CD4-positive, CD25-positive, alpha-beta regulatory T cell (primary cell): ENCODE measurements around the gene LIN7A. TPM values are rescaled to one million over a fixed set of nuclear protein-coding genes. Genes with fewer than 3 reads are reported as not detected.

Experiments
- ATAC-seq, 2 donors: fragments of 150-1000 bp; cut with Tn5 transposase; one replicate each; pipeline ENCODE4 v1.10.0; 2021; ENCODE audit warnings: low read depth in 2 of 2, moderate number of reproducible peaks in 2 of 2, moderate library complexity in 1 of 2
- DNase-seq, 3 donors: peaks; one replicate each; pipeline versions ENCODE4 v3.0.0 to v3.0.0-alpha.2; 2012 to 2022; ENCODE audit warnings: mixed read lengths in 1 of 3
- H3K27ac ChIP-seq: one replicate; pipeline ENCODE4 v1.7.0; 2013; ENCODE audit warnings: mild to moderate bottlenecking, low read length; ENCODE audit not compliant: insufficient read depth, poor library complexity, severe bottlenecking
- H3K27me3 ChIP-seq: one replicate; pipeline ENCODE4 v1.7.0; 2013; ENCODE audit warnings: low read length; ENCODE audit not compliant: control insufficient read depth, insufficient read depth
- H3K36me3 ChIP-seq: one replicate; pipeline ENCODE4 v1.7.0; 2013; ENCODE audit warnings: mild to moderate bottlenecking, low read length, moderate library complexity; ENCODE audit not compliant: control insufficient read depth, insufficient read depth
- H3K4me1 ChIP-seq: 2 replicates; pipeline ENCODE4 v1.7.0; 2013; ENCODE audit warnings: mild to moderate bottlenecking, low read length; ENCODE audit not compliant: insufficient read depth, control insufficient read depth, poor library complexity, severe bottlenecking
- H3K4me3 ChIP-seq: one replicate; pipeline ENCODE4 v1.7.0; 2013; ENCODE audit warnings: low read depth, mild to moderate bottlenecking, low read length, moderate library complexity
- H3K9me3 ChIP-seq, 2 experiments: 1 replicate in 1 of 2; 2 replicates in 1 of 2; pipeline ENCODE4 v1.7.0; 2013; ENCODE audit warnings: low read length in 2 of 2, mild to moderate bottlenecking in 1 of 2, moderate library complexity in 1 of 2; ENCODE audit not compliant: control insufficient read depth in 2 of 2
- H3K27ac Mint-ChIP-seq, 3 donors: one replicate each; pipeline ENCODE4 v1.8.0; 2020 to 2022; ENCODE audit warnings: mild to moderate bottlenecking in 3 of 3, mixed read lengths in 3 of 3, moderate library complexity in 2 of 3
- H3K27me3 Mint-ChIP-seq: one replicate; pipeline ENCODE4 v1.8.0; 2022; ENCODE audit warnings: mild to moderate bottlenecking, mixed read lengths
- H3K36me3 Mint-ChIP-seq: one replicate; pipeline ENCODE4 v1.8.0; 2020; ENCODE audit warnings: mixed read lengths
- H3K4me1 Mint-ChIP-seq, 4 donors: one replicate each; pipeline ENCODE4 v1.8.0; 2020 to 2022; ENCODE audit warnings: mixed read lengths in 4 of 4, mild to moderate bottlenecking in 1 of 4
- H3K4me3 Mint-ChIP-seq, 4 donors: one replicate each; pipeline ENCODE4 v1.8.0; 2020 to 2022; ENCODE audit warnings: mild to moderate bottlenecking in 4 of 4, mixed read lengths in 4 of 4, moderate library complexity in 3 of 4
- H3K9me3 Mint-ChIP-seq, 7 donors: one replicate each; pipeline ENCODE4 v1.8.0; 2020 to 2022; ENCODE audit warnings: mixed read lengths in 7 of 7, mild to moderate bottlenecking in 3 of 7, moderate library complexity in 2 of 7
- polyA plus RNA-seq, 4 donors: library from polyadenylated mRNA; unstranded; fragments of 300-500 nt; fragmentation: Illumina TruSeq; gene quantifications; one replicate each; pipeline ENCODE4 v1.2.3, GENCODE V29; 2021
- total RNA-seq: library from RNA; stranded (reverse); gene quantifications from one replicate; pipeline ENCODE4 v1.2.3, GENCODE V29; 2022

LIN7A gene
- total and polyA plus RNA-seq, 5 donors from 2014 or later: 0.05 to 0.80 (median 0.30) TPM

DNA sequence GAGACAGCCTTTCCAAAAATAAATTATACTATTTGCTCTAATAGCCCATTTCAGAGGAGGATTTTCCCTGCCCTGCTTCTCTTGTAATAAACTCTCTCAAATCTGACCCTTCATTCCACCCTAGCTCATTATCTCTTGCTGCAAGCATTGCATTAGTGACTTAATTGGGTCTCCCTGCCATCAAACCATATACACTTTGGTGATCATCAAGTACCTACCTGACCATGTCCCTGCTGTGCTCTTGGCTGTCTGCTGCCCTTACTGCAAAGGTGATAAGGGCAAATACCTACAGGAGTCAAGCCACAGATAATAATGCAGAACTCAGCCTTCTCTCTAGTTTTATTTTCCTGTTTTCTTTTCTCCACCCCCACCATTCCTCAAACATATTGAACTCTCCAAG, 88.4 kb downstream of the LIN7A start:
- no peak for ATAC-seq
- no peaks in the 10 kb centered on the region for H3K4me1 Mint-ChIP-seq
- no peak overlapping the region for H3K4me3 ChIP-seq

DNA sequence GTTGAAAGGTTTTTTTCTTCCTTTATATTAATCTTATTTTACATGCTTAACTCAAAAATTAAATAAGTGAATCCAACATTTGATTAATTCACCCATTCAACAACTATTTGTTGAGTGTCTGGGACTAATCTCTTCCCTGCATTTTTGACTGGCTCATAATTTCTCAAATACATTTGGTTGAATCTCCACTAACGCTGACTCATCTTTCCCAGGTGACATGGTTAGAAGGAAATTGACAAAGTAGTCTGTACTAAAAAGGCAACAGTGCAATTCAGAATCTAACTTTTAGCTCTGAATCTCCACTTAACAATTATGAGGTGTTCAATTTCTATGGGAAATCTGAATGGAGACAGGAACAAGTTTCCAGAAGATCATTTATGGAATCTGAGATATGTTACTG, 88.9 kb downstream of the LIN7A start:
- DNase-seq (no peak), ATAC-seq (no peak)
- Histone ChIP-seq H3K9me3 (no peaks in the 10 kb centered on the region), H3K27ac (no peak overlapping the region), H3K27me3 (no peaks in the 10 kb centered on the region), H3K4me3 (no peak overlapping the region), H3K36me3 (no peaks in the 10 kb centered on the region), H3K4me1 (no peaks in the 10 kb centered on the region)
- H3K27ac Mint-ChIP-seq: no peak overlapping the region
- peaks cover 0 to 7% (median 1%) of the 10 kb centered on the region in 7 donors for H3K9me3 Mint-ChIP-seq
- no peak overlapping the region for H3K4me3 Mint-ChIP-seq
- H3K4me1 Mint-ChIP-seq: no peaks in the 10 kb centered on the region
- no peaks in the 10 kb centered on the region for H3K27me3 Mint-ChIP-seq
- H3K36me3 Mint-ChIP-seq: no peaks in the 10 kb centered on the region

More for the DNA sequence above, 88.4 kb downstream of the LIN7A start:
- no peak overlapping the region for H3K27ac ChIP-seq
- no peaks in the 10 kb centered on the region for H3K9me3 ChIP-seq
- H3K27me3 Mint-ChIP-seq: no peaks in the 10 kb centered on the region
- H3K36me3 Mint-ChIP-seq: no peaks in the 10 kb centered on the region
- H3K4me3 Mint-ChIP-seq: no peak overlapping the region
- H3K4me1 ChIP-seq: no peaks in the 10 kb centered on the region
- H3K27ac Mint-ChIP-seq: peak overlapping the region in 1 of 3 donors; percentile 8
- H3K27me3 ChIP-seq: no peaks in the 10 kb centered on the region
- no peak for DNase-seq
- no peaks in the 10 kb centered on the region for H3K36me3 ChIP-seq
- H3K9me3 Mint-ChIP-seq: peaks cover 0 to 7% (median 1%) of the 10 kb centered on the region in 7 donors

DNA sequence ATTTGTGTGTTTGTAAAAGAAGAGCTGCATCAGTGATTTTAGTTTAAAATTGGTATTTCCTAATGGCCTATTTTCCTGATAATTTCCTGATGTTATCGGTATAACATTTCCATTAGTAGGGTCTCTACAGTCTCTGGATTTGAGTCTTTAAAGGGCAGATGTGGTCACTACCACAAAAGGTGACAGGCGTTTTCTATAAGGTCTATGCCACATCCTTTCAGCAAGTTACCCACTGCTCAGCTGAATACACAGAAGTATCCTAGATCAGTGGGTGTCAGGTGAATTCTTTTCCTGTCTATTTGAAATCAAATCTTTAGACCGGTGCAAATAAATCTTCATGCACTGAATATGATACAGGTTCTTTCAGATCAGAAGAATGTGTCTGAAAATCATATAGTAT, 90.2 kb downstream of the LIN7A start:
- H3K27ac Mint-ChIP-seq: no peak overlapping the region
- ATAC-seq: no peak
- H3K36me3 ChIP-seq: no peaks in the 10 kb centered on the region
- no peaks in the 10 kb centered on the region for H3K27me3 Mint-ChIP-seq
- H3K27me3 ChIP-seq: no peaks in the 10 kb centered on the region
- peaks cover 0 to 7% (median 1%) of the 10 kb centered on the region in 7 donors for H3K9me3 Mint-ChIP-seq
- H3K36me3 Mint-ChIP-seq: no peaks in the 10 kb centered on the region
- H3K27ac ChIP-seq: no peak overlapping the region
- H3K9me3 ChIP-seq: no peaks in the 10 kb centered on the region
- no peak overlapping the region for H3K4me3 Mint-ChIP-seq
- no peak overlapping the region for H3K4me3 ChIP-seq
- no peak for DNase-seq
- no peaks in the 10 kb centered on the region for H3K4me1 ChIP-seq
- no peaks in the 10 kb centered on the region for H3K4me1 Mint-ChIP-seq

DNA sequence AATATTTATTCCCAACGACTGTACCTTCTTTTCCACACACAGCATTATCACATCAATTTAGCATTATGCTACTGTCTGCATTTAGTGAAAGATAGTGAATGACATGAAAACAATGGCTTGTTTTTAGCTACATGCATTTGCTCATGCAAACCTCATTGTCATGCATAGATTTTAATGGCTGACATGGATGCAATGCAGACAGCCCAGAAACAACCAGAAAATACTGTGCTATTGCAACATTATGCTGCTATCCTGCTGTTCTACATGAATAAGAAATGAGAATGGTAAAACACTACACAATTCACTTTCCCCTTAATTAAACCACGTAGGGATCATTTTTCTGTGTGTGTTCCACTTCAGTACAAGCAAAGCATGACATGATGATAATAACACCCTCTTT, 90.8 kb downstream of the LIN7A start:
- Histone ChIP-seq H3K4me3 (no peak overlapping the region), H3K27me3 (no peaks in the 10 kb centered on the region), H3K27ac (no peak overlapping the region), H3K36me3 (no peaks in the 10 kb centered on the region), H3K4me1 (no peaks in the 10 kb centered on the region), H3K9me3 (no peaks in the 10 kb centered on the region)
- no peak overlapping the region for H3K27ac Mint-ChIP-seq
- ATAC-seq: no peak
- H3K4me3 Mint-ChIP-seq: no peak overlapping the region
- H3K27me3 Mint-ChIP-seq: no peaks in the 10 kb centered on the region
- no peaks in the 10 kb centered on the region for H3K36me3 Mint-ChIP-seq
- no peaks in the 10 kb centered on the region for H3K4me1 Mint-ChIP-seq
- DNase-seq: no peak
- H3K9me3 Mint-ChIP-seq: peaks cover 0 to 7% (median 1%) of the 10 kb centered on the region in 7 donors

DNA sequence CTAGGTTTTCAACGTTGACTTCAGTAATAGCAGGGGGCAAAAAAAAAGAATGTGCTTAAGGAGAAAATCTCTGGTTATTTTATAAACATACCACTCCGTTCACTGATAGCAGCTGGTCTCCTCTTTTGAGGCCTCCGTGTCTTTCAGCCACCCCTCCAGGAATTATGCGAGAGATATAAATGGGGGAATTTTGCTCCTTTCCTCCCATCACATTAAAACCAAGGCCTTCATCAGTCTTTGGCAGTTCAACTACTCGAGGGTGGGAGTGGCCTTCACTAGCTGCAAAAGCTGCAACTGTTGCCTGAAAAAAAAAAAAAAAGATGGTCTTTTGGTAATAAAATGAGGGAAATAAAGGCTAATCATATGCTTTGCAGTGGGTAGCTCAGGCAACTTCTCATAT, 92.1 kb downstream of the LIN7A start:
- H3K36me3 Mint-ChIP-seq: no peaks in the 10 kb centered on the region
- H3K27ac Mint-ChIP-seq: no peak overlapping the region
- no peaks in the 10 kb centered on the region for H3K36me3 ChIP-seq
- H3K4me1 Mint-ChIP-seq: no peaks in the 10 kb centered on the region
- no peaks in the 10 kb centered on the region for H3K4me1 ChIP-seq
- no peaks in the 10 kb centered on the region for H3K27me3 Mint-ChIP-seq
- H3K27ac ChIP-seq: no peak overlapping the region
- no peak for ATAC-seq
- DNase-seq: no peak
- H3K27me3 ChIP-seq: no peaks in the 10 kb centered on the region
- H3K4me3 Mint-ChIP-seq: no peak overlapping the region
- no peaks in the 10 kb centered on the region for H3K9me3 ChIP-seq
- no peak overlapping the region for H3K4me3 ChIP-seq
- H3K9me3 Mint-ChIP-seq: peaks cover 0 to 8% (median 1%) of the 10 kb centered on the region in 7 donors

DNA sequence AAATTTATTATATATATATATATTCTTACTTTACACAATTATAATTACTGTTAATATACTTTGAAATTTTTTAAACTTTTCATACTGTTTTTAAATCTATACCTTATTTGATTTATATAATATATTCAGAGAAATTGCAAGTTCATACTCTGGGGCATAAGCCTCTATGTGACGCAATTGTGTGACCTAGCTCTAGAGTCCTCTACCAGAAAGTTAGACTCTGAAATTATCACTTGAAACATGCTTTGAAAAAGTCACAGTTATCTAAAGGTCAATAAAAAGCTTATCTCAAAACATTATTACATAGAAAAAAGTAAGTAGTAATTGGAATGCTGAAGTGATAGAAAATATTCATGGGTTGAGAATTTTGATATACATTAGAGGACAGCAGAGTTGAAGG, 93.8 kb downstream of the LIN7A start:
- H3K36me3 ChIP-seq: no peaks in the 10 kb centered on the region
- Mint-ChIP-seq H3K9me3 (peaks cover 0 to 8% (median 0%) of the 10 kb centered on the region in 7 donors), H3K36me3 (no peaks in the 10 kb centered on the region), H3K27me3 (no peaks in the 10 kb centered on the region), H3K4me3 (no peak overlapping the region), H3K4me1 (no peaks in the 10 kb centered on the region), H3K27ac (no peak overlapping the region)
- no peaks in the 10 kb centered on the region for H3K9me3 ChIP-seq
- no peak overlapping the region for H3K27ac ChIP-seq
- DNase-seq (no peak), ATAC-seq (no peak)
- no peak overlapping the region for H3K4me3 ChIP-seq
- H3K4me1 ChIP-seq: no peaks in the 10 kb centered on the region
- H3K27me3 ChIP-seq: no peaks in the 10 kb centered on the region

DNA sequence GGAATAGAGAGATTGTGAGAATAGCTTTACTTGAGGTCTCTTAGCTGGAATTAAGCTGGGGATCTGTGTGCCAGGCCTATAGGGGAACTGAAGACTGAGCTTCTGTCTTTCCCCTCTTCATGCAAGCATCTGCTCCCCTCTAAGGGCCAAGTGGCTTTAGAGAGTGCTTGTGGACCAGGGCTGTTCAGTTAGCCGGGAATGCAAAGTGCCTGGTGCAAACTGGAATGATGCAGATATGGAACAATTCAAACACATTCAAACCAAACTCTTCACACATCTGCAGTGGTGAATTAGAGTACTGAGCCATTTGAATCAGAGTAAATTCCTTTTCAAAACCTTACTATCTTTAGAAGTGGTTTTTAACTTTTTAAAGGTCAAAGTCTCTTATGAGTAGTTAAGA, 99.0 kb downstream of the LIN7A start:
- no peak for DNase-seq
- Histone ChIP-seq H3K4me3 (no peak overlapping the region), H3K27me3 (no peaks in the 10 kb centered on the region), H3K4me1 (no peaks in the 10 kb centered on the region), H3K27ac (no peak overlapping the region), H3K36me3 (no peaks in the 10 kb centered on the region), H3K9me3 (no peaks in the 10 kb centered on the region)
- no peaks in the 10 kb centered on the region for H3K4me1 Mint-ChIP-seq
- ATAC-seq: no peak
- H3K4me3 Mint-ChIP-seq: no peak overlapping the region
- H3K27ac Mint-ChIP-seq: no peak overlapping the region
- peaks cover 0 to 7% (median 3%) of the 10 kb centered on the region in 7 donors for H3K9me3 Mint-ChIP-seq
- H3K36me3 Mint-ChIP-seq: no peaks in the 10 kb centered on the region
- H3K27me3 Mint-ChIP-seq: no peaks in the 10 kb centered on the region

DNA sequence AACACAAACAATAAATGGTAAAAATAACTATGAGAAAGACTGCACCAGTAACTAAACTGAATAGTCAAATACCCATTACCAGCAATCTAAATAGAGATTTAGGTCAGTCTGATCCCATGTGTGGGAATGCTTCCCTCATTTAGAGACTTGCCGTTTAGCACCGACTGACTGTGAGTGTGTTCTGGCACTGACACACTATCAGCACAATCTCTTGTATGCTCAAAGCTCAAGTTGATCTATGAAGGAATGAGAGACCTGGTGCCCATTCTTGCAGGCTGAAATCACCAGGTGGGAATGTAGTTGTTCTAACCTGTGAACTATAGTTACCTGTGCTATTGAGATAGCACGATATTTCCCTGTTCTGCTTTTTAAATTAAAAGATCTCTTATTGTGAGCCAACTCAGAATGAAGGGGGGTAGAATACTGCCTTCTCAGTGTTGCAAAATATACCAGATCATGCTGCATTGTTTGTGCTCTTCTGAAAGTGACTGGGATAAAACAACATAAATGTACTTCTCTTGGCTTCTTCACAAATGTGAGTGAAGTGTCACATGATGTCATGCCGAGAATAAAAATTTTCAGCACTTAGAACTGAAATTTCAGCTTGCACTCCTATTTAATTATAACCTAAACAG, 99.6 kb downstream of the LIN7A start:
- Histone ChIP-seq H3K9me3 (no peaks in the 10 kb centered on the region), H3K4me1 (no peaks in the 10 kb centered on the region), H3K27me3 (no peaks in the 10 kb centered on the region), H3K36me3 (no peaks in the 10 kb centered on the region), H3K4me3 (no peak overlapping the region), H3K27ac (no peak overlapping the region)
- Mint-ChIP-seq H3K27me3 (no peaks in the 10 kb centered on the region), H3K4me3 (no peak overlapping the region), H3K27ac (no peak overlapping the region), H3K4me1 (no peaks in the 10 kb centered on the region), H3K36me3 (no peaks in the 10 kb centered on the region), H3K9me3 (peaks cover 0 to 12% (median 7%) of the 10 kb centered on the region in 7 donors)
- DNase-seq (no peak), ATAC-seq (no peak)
